ENCODE measurements around the gene LRRC59. TPM values are rescaled to one million over a fixed set of nuclear protein-coding genes. Genes with fewer than 3 reads are reported as not detected.

LRRC59 gene
- total and polyA plus RNA-seq, 2 of the 8 experiments (the other 6 are each of a cell fraction or from before 2014, with no cell fraction given): 48.3 to 117 TPM

DNA sequence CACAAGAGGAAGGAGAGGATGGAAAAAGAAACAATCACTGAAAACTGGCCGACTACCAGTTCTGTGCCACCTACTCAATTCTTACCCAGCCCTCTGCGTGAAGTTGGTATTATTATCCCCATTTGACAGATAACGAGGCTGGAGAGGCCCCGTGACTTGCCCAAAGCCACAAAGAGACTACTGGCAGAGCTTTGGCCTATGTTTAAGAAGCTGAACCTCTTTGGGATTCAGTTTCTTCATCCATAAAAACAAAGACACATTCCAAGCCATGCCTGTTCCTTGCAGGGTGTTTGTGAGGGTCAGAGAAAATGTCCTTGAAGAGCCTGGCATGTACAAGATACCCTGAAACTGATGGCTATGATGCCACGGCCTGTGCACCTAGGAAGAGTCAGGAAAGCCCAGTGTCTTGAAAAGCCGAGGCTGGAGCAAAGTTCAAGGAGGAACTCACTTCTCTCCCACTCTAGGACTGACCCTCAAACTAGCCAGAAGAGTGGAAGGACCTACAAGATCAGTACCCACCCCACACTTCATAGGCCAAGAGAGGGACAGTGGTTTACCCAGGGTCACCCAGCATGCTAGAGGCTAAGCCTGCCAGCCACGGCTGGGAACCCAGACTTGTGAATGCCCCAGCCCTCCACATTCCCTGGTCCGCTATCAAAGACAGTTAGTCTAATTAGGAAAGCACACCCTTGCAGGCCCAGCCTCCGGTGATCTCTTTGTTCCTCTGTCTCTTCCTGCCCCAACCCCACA lies 27.1 kb upstream of the LRRC59 start:
- Histone ChIP-seq H2AFZ (ENCODE audit: low read length) (no peak overlapping the region), H3K4me3 (ENCODE audit: extremely low read depth in 1 of 4, insufficient read depth in 2 of 4, low read depth in 3 of 4, low read length in 4 of 4) (no peak overlapping the region), H3K18ac (ENCODE audit: extremely low read depth, low read length) (no peak overlapping the region)

More for the DNA sequence above, 27.1 kb upstream of the LRRC59 start:
- TF ChIP-seq CREB1 (IDR thresholded peaks at IDR 0.05): no peak
- TF ChIP-seq CEBPB (IDR thresholded peaks at IDR 0.05; ENCODE audit: low read depth, low read length): no peak
- TF ChIP-seq CBX8 (IDR thresholded peaks at IDR 0.05; ENCODE audit: borderline replicate concordance, low read depth, low read length): no peak
- no peak for TF ChIP-seq BCL11A (IDR thresholded peaks at IDR 0.05; ENCODE audit: low read depth in 2 of 2, low read length in 2 of 2)
- no peak for TF ChIP-seq SP4 (IDR thresholded peaks at IDR 0.05; ENCODE audit: low read length)
- TF ChIP-seq POLR2AphosphoS5 (IDR thresholded peaks at IDR 0.05; ENCODE audit: low read depth, low read length): no peak
- no peak for TF ChIP-seq KDM5A (IDR thresholded peaks at IDR 0.05; ENCODE audit: low read length)
- H3K79me1 ChIP-seq (ENCODE audit: low read depth, low read length): no peaks in the 10 kb centered on the region
- H2BK20ac ChIP-seq (ENCODE audit: low read length): no peak overlapping the region
- H4K5ac ChIP-seq (ENCODE audit: insufficient read length, low read depth, low read length): no peak overlapping the region
- H2BK15ac ChIP-seq (ENCODE audit: low read length): no peak overlapping the region
- no peaks in the 10 kb centered on the region for H3K79me2 ChIP-seq (ENCODE audit: control insufficient read depth in 1 of 2, insufficient read depth in 2 of 2, low read length in 2 of 2)
- no peak overlapping the region for H3K4ac ChIP-seq (replicated peaks; ENCODE audit: insufficient read length, low read depth, low read length)
- peaks cover 0 to 2% (median 0%) of the 10 kb centered on the region in 4 experiments; a peak in 3 of 7 replicates for H3K27me3 ChIP-seq (replicated peaks in 1 of 4; ENCODE audit: control insufficient read depth in 3 of 4, extremely low read depth in 1 of 4, insufficient read depth in 3 of 4, low read length in 3 of 4)
- POLR2A ChIA-PET (ENCODE audit: partially characterized antibody): interaction anchor here (2.0 kb wide), 1 partner anchor 19 kb away, joined by 9 read pairs; no protein-coding TSS in a partner anchor
- H2BK120ac ChIP-seq (replicated peaks; ENCODE audit: low read depth, low read length): no peak overlapping the region
- H3K14ac ChIP-seq (ENCODE audit: insufficient read length): no peak overlapping the region
- H3K27ac ChIP-seq (ENCODE audit: low read depth, low read length): no peak overlapping the region
- no peak overlapping the region for H4K91ac ChIP-seq (replicated peaks; ENCODE audit: insufficient read length, low read length)
- FAIRE-seq (no peak), DNase-seq (ENCODE audit: low read depth in 1 of 2, low spot score in 2 of 2) (no peak)
- no peak overlapping the region for H3K23ac ChIP-seq (ENCODE audit: insufficient read length)
- peaks cover 6 to 13% (median 10%) of the 10 kb centered on the region in 4 experiments for H3K4me1 ChIP-seq (replicated peaks in 1 of 4; ENCODE audit: control insufficient read depth in 3 of 4, insufficient read depth in 4 of 4, low read length in 3 of 4)
- WGBS, 2 experiments (ENCODE audit: extremely low coverage in 1 of 2, insufficient coverage in 1 of 2, insufficient read length in 1 of 2, insufficient replicate concordance in 2 of 2, low coverage in 1 of 2, low lambda C conversion rate in 2 of 2, missing lambda C conversion rate in 1 of 2): 87% methylated on average over 9 of the region's 9 CpGs; no CpG with 5 or more reads in 1 of the 2 experiments
- peaks cover 0 to 3% of the 10 kb centered on the region in 2 experiments; a peak in 1 of 4 replicates for H3K9me3 ChIP-seq (ENCODE audit: insufficient read depth in 2 of 2, low read depth in 1 of 2, low read length in 1 of 2)
- H2BK12ac ChIP-seq (ENCODE audit: low read depth, low read length): 0 out of 2 replicates have a peak overlapping the region, but pooled peaks have one; percentile 53
- CTCF ChIA-PET (ENCODE audit: partially characterized antibody): interaction anchor here (3.9 to 8.3 kb wide), 2 partner anchors 12 to 27 kb away, joined by 20 to 87 read pairs; partner anchors contain the start of gene LRRC59
- peaks cover 11% of the 10 kb centered on the region; the same call in 1 of the 2 replicates for H3K23me2 ChIP-seq (ENCODE audit: low read depth, low read length)
- no peaks in the 10 kb centered on the region for H3K36me3 ChIP-seq (ENCODE audit: control insufficient read depth in 2 of 4, insufficient read depth in 4 of 4, low read length in 3 of 4)
- H2BK5ac ChIP-seq (ENCODE audit: low read depth, low read length): no peak overlapping the region
- H2AK5ac ChIP-seq (ENCODE audit: low read depth, low read length): no peak overlapping the region; the same call in 1 of the 2 replicates
- H3K56ac ChIP-seq (replicated peaks; ENCODE audit: insufficient read length, low read depth, low read length): no peak overlapping the region
- H3K9ac ChIP-seq (replicated peaks in 1 of 4; ENCODE audit: extremely low read depth in 1 of 4, low read depth in 3 of 4, low read length in 3 of 4): no peak overlapping the region
- no peak overlapping the region for H4K8ac ChIP-seq (ENCODE audit: extremely low read depth, insufficient read depth, low read length)
- no peak overlapping the region; a peak in 1 of 4 replicates for H3K4me2 ChIP-seq (ENCODE audit: insufficient read depth in 1 of 2, low read depth in 2 of 2, low read length in 2 of 2)
- H4K20me1 ChIP-seq (replicated peaks in 1 of 2; ENCODE audit: control insufficient read depth in 1 of 2, insufficient read depth in 2 of 2, low read length in 2 of 2): no peaks in the 10 kb centered on the region
